Activated T-cell treated with anti-CD3 and anti-CD28 coated beads, Interleukin-2, amount 50 U/mL, for 48 hours (primary cell): ENCODE results near the gene MGMT.

ENCODE experiments used
- DNase-seq, 2 experiments: peaks; one replicate each; pipeline ENCODE4 v3.0.0-alpha.2; 2020

MGMT gene

DNA sequence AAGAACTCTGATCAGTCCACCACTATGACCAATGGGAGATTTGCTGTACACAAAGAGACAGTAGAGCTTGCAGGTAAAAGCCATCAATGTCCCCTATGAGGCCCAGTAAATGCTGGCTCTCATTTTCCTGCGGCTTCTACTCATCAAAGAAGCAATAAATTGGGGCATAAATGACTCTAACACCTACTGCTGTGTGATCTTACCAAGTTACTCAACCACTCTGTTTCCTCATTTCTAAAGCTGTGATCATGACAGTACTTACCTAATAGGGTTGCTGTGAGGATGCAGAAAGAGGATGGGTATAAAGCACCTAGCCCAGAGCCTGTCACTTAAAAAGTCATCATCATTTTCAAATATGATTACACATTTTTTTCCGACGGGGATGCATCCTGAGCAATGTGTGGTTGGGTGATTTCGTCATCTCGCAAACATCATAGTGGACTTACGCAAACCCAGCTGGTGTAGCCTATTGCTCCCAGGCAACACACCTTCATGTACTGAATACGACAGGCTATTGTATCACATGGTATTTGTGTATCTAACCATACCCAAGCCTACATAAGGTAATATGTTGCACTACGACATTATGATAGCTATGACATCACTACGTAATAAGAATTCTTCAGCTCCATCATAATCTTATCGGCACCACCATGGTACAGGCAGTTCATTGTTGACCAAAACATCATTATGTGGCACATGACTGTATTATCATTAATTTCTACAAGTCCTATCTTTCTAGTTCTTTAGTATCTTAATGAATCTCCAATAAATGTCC lies 7.1 kb upstream of the MGMT start:
- DNase-seq = no peak

DNA sequence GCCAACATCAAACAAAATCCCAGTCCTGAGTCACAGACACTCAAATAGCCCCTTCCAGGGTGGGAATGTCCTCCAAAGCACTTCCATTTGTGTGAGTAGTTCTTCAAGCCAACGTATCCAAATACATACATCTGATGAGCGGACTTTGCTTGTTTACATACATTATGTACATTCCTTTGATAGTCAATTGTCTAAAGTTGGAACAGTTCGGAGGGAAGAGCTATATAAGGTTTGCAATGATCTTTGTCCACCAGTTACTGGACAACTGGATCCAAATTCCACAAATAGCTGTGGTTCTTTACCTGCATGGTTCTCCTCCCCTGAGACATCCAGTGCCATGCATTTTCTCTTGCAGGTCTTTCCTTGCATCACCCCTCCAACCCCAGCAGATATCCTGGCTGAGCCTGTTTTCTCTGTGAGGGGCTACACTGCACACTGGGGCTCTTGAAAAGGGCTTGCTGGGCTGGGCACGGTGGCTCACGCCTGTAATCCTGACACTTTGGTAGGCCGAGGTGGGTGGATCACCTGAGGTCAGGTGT lies 4.7 kb upstream of the MGMT start:
- DNase-seq = no peak

DNA sequence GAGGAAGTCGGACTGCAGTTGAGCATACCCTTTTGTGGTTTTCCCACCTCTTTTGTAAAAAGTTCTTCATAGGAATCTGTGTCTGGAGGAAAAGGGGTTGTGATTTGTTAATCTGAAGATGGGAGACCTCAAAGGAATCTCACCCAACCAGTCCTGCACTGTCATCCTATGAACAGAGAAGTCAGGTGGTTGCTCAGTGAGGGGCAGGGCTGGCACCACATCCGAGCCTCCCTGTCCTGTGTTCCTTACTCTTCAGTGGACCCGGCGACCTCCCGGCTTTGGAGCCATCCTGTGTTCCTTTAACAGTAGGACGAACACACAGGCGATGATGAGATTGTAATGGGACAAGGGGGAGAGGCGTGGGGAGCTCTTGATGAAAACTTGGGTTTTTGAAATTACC lies 2.8 kb upstream of the MGMT start:
- no peak for DNase-seq

DNA sequence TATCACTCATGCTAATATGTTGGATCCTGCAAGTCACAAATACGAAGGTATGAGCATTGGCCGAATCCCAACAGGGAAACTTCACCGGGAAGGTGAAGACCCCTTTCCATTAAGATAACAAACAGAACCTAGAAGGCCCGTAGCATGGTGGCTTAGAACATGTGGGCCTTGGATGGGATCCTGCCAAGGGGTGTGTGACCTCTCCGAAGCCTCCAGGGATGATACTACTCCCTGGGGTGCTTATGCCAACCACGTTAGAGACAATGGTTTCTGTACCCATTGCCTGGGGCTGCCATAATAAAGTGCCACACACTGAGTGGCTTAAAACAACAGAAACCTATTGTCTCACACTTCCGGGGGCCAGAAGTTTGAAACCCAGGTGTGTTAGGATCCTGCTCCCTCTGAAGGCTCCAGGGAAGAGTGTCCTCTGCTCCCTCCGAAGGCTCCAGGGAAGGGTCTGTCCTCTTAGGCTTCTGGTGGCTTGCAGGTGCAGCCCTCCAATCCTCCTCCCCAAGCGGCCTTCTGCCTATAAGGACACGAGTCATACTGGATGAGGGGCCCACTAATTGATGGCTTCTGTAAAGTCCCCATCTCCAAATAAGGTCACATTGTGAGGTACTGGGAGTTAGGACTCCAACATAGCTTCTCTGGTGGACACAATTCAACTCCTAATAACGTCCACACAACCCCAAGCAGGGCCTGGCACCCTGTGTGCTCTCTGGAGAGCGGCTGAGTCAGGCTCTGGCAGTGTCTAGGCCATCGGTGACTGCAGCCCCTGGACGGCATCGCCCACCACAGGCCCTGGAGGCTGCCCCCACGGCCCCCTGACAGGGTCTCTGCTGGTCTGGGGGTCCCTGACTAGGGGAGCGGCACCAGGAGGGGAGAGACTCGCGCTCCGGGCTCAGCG lies 992 bp upstream of the MGMT start:
- peak in 1 of 2 experiments; percentile 20 for DNase-seq

DNA sequence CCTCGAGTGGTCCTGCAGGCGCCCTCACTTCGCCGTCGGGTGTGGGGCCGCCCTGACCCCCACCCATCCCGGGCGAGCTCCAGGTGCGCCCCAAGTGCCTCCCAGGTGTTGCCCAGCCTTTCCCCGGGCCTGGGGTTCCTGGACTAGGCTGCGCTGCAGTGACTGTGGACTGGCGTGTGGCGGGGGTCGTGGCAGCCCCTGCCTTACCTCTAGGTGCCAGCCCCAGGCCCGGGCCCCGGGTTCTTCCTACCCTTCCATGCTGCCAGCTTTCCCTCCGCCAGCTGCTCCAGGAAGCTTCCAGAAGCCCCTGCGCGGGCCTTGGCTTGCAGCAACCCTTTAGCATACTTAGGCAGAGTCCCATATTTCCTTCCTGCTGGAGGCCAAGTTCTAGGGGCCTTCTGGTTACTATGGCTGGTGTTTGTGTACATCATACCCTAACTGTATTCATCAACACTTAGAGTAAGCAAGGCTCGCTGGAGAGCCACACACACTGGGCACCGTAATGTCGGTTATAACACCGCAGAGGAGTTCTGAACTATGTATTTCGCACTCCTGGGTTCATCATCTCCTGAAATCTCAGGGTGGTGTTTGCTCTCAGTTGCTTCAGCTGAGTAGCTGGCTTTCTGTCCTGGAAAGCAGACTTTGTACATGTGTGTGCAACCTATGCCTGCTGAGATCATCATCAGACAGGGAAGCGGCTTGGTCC lies 471 bp downstream of the MGMT start:
- DNase-seq = peak; percentile 21 to 36

DNA sequence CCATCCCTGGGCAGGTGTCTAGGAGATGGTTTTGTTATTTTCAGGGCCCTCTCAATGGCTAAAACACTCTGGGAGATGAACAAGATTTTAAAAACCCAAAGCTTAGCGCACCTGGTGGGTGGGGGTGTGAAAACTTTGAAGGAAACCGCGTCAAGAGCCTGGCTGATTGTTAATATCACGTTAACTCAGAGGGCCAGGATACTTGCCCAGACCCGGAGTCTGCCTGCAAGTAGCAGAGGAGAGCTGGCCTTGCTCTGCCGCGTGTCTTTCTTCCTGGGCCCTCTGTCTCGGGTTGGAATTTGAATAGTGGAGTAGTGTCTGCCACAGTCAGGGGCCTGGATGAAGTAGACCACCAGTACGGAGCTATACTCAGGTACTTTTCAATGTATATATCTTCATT lies 1.1 kb downstream of the MGMT start:
- DNase-seq = no peak

DNA sequence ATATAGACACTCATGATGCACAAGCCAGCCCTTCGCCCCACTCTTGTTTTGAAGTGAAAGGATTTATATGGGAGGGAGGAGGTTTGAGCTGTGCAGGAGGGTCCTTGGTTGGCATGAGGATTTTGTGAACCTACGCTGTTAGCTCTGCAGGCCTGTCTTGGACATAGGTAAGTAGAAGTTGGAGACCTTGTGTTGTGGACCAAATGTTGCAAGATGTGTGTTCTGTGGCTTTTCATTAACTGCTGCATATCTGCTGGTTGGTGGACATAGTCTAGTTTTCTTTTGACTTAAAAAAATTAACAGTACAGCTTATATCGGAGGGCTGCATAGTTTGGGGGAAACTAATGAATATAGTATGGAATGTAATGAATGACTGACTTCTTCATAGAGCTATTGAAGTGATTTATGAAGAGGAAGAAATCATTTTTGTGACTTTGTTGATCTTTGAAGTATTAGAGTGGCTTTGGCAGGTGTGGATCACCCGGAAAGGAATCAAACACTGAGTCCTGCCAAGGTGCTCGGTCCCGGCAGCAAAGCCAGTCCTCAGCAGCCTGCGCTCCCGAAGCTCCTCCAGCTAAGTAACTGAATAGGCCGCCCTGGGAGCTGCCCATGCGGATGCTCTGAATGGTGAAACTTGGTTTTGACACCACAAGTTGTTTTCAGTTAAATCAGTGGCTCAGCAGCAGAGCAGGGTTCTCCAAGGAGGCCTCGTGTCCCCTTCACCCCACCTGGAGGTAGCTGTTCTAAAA lies 3.2 kb downstream of the MGMT start:
- DNase-seq = no peak

DNA sequence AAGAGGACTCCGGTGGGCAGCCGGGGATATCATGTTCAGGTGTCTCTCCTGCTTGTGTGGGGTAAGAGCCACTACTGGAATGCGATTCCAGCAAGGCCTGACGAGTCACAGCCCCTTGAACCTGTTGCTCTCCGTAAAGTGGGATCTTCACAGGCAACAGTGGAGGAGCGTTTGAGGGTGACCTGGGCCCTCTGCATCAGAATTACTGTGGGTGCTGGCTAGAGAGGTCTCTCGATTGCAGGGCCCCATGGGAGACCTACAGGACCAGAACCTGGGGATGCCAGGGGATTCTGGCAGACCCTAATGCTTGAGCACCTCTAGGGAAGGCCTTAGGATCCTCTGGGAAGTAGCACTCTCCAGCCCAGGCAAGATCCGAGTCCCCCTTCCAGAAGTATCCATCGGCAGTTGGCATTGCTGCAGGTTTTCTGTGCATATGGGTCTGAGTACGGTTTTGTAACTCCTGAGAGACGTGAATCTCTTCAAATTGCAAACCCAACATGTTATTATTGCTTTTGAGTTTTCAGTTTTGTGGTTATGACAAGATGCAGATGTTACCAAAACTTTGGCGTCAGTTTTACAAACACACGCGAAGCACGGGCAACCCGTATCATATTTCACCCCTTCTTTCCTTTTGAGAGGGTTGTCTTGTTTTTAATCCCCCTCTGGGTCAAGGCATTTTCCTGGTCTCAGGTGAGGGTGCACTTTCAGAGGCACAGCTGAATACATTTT lies 4.6 kb downstream of the MGMT start:
- DNase-seq = no peak

DNA sequence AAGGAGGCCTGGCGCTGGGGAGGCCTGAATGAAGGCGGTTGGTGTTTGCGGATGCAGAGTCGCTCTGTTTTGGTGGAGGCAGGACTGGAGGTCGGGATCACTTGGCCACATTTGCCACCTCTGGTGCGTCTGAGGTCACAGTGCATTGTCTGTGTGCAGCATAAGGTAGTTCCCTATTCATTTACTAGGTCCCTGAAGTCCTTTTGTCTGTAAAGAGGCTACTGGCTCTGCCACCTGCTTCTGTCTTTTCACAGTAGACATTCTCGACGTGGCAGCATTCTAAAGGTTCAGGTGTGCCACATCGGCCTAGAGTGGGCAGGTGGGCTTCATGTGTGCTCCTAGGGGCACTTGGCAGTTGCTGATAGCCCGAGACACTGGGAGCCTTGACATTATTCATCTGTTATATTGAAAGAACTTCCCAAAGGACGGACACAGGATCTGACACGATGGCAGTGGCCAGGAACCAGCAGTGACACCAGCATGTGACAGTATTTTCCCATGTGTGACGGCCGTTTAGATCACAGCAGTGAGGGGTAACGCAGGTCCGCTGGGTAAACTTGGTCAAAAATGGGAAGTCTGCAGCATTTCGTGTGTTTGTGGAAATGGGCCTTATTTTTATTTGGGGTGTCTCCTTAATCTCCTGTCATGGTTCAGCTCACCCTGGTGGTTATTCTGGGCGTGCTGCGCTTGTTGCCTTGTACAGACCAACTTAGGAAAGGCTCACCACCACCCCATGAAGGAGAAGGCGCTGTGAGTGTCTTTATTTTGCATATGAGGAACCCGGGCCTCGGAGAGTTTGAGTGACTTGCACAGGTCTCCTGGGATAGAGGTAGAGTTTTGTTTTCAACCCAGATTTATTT lies 5.9 kb downstream of the MGMT start:
- DNase-seq = no peak

DNA sequence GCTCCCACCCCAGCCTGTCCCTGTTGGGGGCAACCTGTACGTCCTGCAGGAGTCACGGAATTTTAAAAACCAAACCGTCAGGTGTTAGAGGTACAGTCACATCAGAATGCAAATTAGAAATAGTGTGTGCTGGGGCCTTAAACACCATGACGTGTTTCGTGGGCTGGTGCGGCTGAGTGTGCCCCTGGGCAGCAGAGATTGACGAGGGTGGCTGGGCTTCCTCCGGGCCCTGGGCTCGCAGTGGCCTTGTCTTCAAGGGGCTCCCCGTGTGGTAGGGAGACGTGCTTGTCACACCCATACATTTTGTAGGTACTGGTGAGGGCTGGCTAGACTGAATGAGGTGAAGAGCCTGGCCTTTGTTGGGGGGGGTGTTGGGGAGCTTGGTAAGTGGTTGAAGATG lies 7.6 kb downstream of the MGMT start:
- DNase-seq = no peak

DNA sequence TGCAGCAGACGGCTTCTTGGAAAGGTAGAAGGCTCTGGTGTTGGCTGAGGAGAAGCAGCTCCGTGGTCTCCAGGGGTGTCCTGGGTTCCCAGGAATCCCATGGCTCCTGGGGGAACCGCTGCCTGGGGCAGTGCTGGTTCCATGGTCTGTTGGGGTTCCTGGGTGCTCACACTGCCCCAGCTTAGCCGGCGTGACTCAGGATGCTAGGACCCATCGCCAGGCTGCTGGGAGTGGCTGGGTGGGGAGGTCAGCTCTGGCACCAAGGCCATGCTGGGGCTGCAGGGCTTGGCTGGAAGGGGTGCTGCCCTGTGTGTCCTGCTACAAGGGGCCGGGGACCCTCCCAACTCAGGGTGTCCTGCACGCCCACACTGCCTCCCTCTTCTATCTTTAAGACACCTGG lies 9.4 kb downstream of the MGMT start:
- no peak for DNase-seq

DNA sequence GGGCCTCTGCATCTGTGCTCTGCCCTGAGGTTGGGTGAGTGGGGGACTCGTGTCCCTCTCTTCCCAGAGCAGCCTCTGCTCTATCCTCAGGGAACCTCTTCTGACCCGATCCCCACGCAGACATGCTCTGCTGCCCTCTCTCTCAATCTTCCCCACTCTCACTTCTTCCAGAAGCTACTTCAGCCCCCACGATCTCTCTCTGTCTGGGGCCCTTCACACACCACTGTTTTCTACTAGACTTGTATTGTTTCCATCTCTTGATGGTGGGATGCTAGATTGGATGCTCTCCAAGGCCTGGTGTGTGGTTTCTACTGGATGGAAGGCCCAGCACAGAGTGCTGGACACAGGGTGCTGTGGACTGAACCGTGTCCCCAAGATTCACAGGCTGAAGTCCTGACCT lies 10.0 kb downstream of the MGMT start:
- DNase-seq = no peak

DNA sequence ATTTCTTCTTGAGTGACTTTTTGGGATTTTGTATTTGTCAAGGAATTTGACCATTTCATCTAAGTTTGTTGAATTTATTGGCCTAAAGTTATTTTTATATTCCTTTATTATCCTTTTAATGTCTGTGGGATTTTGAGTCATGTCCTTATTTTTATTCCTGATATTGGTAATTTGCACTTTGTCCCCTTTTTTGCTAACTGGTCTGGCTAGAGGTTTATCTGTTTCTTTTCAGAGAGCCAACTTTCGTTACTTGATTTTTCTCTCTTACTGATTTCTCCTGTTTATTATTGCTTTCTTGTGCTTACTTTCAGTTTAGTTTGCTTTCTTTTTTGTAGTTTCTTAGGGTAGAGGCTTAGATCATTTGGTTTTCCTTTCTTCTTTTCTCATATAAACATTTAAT lies 14.6 kb downstream of the MGMT start:
- DNase-seq = no peak

DNA sequence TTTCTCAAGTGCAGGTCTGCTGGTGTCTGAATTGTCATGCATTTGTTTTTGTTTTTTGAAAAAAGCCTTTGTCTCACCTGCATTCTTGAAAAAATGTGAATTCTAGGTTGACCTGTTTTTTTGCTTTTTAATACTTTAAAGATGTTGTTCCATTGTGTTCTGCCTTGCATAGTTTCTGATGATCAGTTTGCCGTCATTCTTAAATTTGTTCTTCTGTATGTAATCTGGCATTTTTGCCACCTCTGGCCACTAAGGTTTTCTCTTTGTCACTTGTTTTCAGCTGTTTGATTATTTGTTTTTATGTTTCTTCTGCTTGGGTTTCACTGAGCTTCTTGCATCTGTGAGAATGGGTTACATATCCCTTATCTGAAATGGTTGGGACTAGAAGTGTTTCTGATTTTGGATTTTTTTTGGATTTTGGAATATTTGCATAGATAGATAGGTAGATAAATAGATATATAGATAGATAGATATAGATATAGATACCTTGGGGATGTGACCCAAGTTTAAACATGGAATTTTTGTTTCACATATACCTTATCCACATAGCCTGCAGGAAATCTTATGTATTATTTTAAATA lies 16.5 kb downstream of the MGMT start:
- DNase-seq = no peak

DNA sequence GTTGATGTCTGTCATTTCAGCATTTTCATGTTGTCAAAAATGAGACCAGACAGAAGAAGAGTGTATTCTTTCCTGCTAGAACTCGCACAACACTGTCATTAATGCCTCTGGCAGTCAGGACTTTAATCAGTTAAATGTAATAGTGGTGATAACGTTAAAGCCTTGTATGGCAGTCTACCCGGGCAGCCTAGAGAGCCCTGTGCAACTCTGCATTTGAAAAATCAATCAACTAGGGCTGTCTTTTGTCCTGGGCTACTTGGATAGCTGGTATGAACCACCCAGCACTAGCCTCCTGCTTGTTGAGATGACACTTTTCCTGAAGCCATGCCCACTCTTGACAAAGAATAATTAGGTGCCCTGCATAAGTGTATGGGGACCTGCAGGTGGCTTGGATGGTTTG lies 19.8 kb downstream of the MGMT start:
- no peak for DNase-seq

DNA sequence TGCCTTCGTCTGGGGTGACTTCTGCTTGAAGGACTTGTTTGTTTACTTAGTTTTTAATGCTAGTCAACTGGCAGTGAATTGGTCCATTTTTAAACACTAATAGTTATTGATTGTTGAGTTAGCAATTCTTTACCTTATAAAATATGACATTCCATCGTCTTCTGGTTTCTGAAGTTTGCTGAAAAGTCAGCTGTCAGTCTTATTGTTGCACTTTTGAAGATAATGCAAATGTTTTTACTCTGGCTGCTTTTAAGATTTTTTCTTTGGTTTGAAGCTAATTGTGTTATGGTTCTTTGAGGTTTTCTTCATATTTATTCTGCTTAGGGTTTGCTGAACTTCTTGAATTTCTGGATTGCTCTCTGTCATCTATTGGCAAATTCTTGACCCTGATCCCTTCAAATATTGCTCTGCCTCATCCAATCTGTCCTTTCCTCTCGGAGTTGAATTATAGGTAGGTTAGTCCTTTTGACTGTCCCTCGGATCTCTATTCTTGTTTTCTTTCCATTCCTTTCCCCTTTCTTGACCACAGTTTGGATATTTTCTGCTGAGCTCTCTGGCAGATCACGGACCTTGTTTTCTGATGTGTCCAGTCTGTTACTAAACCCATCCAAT lies 24.2 kb downstream of the MGMT start:
- DNase-seq = no peak

DNA sequence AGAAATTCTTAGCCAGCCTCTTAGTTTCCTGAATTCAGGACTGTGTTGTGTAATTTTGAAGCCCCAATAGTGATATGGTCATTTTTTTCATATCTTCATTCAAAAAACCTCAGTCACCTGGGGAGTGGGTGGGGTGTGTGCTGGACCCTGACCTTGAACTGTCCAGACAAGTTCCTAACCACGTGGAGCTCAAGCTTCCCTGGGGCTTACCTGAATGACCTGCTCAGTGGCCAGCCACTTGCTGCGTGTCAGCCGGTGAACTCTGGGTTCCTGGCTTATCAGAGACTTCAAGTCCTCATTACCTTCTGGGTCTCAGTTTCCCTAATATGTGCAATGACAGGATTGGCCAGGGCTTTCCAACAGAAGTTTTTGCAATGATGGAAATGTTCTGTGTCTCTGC lies 27.1 kb downstream of the MGMT start:
- DNase-seq = no peak

DNA sequence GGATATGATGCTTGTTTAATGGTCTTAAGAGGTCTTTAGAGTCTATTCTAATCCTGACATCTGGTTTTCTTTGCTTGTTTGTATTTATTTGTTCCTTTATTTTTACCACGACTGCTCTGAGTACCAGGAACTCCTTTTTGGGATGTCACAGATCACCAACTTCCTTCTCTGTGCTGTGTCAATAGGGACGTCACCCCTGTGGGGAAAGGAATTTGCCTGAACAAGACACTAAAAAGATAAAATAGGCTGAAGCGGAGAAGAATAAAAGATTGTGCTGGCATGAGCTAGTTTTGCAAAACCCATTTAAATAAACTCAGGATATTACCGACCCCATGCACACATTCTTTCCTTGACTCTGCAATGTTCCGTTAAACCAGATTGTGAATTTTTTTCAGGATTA lies 27.7 kb downstream of the MGMT start:
- no peak for DNase-seq

DNA sequence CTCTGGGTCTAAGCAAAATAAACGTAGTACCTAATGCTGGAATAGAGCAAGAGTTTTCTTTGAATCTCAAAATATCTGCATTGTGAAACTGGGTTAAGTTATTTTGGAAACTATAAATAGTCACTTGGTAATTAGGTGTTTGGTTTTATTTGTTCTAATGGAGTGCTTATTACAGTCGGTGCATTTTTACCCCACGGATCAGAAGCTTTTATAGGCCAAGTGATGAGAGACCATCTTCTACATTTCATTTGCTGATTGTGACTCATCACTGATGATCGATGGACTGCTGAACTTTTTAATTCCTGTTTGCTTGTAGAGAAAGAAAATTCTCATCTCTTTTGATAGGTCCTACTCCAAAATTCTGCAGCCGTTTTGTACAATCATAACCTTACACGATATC lies 28.2 kb downstream of the MGMT start:
- no peak for DNase-seq

DNA sequence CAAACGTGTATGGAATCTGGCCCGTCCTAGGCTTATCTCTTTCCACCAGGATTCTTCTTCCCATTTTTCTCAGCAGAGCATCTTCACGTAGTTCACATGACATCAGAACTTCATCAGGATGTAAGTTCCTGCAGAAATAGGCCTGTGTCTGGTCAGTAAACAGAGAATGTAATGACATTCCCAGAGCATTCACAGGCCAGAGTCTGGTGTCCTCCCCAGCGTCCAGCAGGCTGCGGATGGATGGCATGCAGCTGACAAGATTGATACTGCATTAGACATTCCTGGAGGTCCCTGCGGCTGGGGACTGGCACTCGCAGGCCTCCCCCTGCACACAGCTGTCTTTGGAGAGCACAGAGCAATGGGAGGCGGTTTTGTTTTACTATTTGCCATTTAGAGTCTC lies 28.7 kb downstream of the MGMT start:
- no peak for DNase-seq
